ENCODE results near the gene P3R3URF. TPM values are rescaled to one million over a fixed set of nuclear protein-coding genes. Genes with fewer than 3 reads are reported as not detected.

The P3R3URF gene
- total RNA-seq, 1 donor from 2014 or later: not detected

GRCh38 chr1:46219551-46220520 is 43.5 kb upstream of the P3R3URF start:
- H3K4me3 ChIP-seq (ENCODE audit: low read depth, low read length): no peak overlapping the region
- no peaks in the 10 kb centered on the region for H3K36me3 ChIP-seq (ENCODE audit: control insufficient read depth, insufficient read depth, low read length)
- no peak for DNase-seq (ENCODE audit: low read depth)
- H3K27me3 ChIP-seq (ENCODE audit: control insufficient read depth, insufficient read depth, low read length): no peaks in the 10 kb centered on the region
- TF ChIP-seq CTCF (IDR thresholded peaks at IDR 0.05; ENCODE audit: insufficient read depth, low read length, poor library complexity, severe bottlenecking): no peak

- no peaks in the 10 kb centered on the region for H3K36me3 ChIP-seq (ENCODE audit: control insufficient read depth, insufficient read depth, low read length)
- no peak for DNase-seq (ENCODE audit: low read depth)
- no peak overlapping the region for H3K4me3 ChIP-seq (ENCODE audit: low read depth, low read length)
- H3K27me3 ChIP-seq (ENCODE audit: control insufficient read depth, insufficient read depth, low read length): no peaks in the 10 kb centered on the region
- TF ChIP-seq CTCF (IDR thresholded peaks at IDR 0.05; ENCODE audit: insufficient read depth, low read length, poor library complexity, severe bottlenecking): no peak
These were observed 42.2 kb upstream of the P3R3URF start for GRCh38 chr1:46218443-46218842.

- H3K4me3 ChIP-seq (ENCODE audit: low read depth, low read length): no peak overlapping the region
- DNase-seq (ENCODE audit: low read depth): no peak
These were observed 39.2 kb upstream of the P3R3URF start for GRCh38 chr1:46215504-46215903.

GRCh38 chr1:46211051-46211450 is 34.8 kb upstream of the P3R3URF start:
- DNase-seq (ENCODE audit: low read depth): no peak
- Histone ChIP-seq H3K27me3 (ENCODE audit: control insufficient read depth, insufficient read depth, low read length) (no peaks in the 10 kb centered on the region), H3K36me3 (ENCODE audit: control insufficient read depth, insufficient read depth, low read length) (no peaks in the 10 kb centered on the region), H3K4me3 (ENCODE audit: low read depth, low read length) (no peak overlapping the region)
- no peak for TF ChIP-seq CTCF (IDR thresholded peaks at IDR 0.05; ENCODE audit: insufficient read depth, low read length, poor library complexity, severe bottlenecking)

More at GRCh38 chr1:46215504-46215903, 39.2 kb upstream of the P3R3URF start:
- no peak for TF ChIP-seq CTCF (IDR thresholded peaks at IDR 0.05; ENCODE audit: insufficient read depth, low read length, poor library complexity, severe bottlenecking)
- Histone ChIP-seq H3K27me3 (ENCODE audit: control insufficient read depth, insufficient read depth, low read length) (no peaks in the 10 kb centered on the region), H3K36me3 (ENCODE audit: control insufficient read depth, insufficient read depth, low read length) (no peaks in the 10 kb centered on the region)

GRCh38 chr1:46210561-46210960 is 34.3 kb upstream of the P3R3URF start:
- no peak for TF ChIP-seq CTCF (IDR thresholded peaks at IDR 0.05; ENCODE audit: insufficient read depth, low read length, poor library complexity, severe bottlenecking)
- Histone ChIP-seq H3K36me3 (ENCODE audit: control insufficient read depth, insufficient read depth, low read length) (no peaks in the 10 kb centered on the region), H3K27me3 (ENCODE audit: control insufficient read depth, insufficient read depth, low read length) (no peaks in the 10 kb centered on the region), H3K4me3 (ENCODE audit: low read depth, low read length) (no peak overlapping the region)
- DNase-seq (ENCODE audit: low read depth): no peak

Data from kidney epithelial cell (primary cell).